ENCODE results near the gene MRPL47.

The MRPL47 gene

DNA sequence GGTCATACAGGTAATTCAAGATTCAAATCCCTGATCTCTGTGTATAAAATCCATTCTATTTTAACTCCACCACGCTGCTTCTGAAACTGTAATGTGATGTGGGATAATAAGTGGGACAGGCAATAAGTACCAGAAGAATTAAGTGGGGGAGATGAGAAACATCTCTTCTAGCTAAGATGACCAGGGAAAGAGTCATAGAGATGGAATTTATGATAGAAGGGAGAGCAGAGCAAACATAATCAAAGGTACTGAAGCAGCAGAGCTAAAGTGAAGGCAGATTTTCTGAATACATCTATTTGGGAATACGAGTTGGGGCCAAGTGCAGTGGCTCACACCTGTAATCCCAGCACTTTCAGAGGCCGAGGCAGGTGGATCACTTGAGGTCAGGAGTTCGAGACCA lies 4.9 kb downstream of the MRPL47 start:
- POLR2A ChIA-PET, result no interaction called here

DNA sequence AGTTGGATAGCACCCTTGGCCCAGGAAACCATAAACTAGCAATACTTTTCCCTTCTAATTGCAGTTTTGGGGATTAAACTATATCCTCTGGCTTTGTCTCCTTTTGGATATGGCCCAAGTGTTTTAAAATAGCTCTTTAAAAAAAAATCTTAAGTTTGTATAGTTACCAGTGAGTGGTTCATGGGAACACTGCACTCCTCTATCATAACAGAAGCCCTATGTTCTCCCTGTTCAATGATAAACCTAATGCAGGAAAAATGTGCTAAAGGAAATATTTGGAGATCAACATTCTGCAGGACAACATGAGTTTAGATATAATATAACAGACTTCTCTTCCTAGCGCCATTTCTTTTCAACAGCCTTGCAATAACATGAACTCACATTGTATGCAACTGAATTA lies 13.1 kb downstream of the MRPL47 start:
- POLR2A ChIA-PET, result no interaction called here

More for the DNA sequence above, 4.9 kb downstream of the MRPL47 start:
- H3K4me3 ChIP-seq (ENCODE audit: low read depth, low read length), result no peak overlapping the region
- TF ChIP-seq, protein P1, sequence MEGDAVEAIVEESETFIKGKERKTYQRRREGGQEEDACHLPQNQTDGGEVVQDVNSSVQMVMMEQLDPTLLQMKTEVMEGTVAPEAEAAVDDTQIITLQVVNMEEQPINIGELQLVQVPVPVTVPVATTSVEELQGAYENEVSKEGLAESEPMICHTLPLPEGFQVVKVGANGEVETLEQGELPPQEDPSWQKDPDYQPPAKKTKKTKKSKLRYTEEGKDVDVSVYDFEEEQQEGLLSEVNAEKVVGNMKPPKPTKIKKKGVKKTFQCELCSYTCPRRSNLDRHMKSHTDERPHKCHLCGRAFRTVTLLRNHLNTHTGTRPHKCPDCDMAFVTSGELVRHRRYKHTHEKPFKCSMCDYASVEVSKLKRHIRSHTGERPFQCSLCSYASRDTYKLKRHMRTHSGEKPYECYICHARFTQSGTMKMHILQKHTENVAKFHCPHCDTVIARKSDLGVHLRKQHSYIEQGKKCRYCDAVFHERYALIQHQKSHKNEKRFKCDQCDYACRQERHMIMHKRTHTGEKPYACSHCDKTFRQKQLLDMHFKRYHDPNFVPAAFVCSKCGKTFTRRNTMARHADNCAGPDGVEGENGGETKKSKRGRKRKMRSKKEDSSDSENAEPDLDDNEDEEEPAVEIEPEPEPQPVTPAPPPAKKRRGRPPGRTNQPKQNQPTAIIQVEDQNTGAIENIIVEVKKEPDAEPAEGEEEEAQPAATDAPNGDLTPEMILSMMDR (IDR thresholded peaks at IDR 0.05; ENCODE audit: insufficient read depth, low read length, missing control alignments), result no peak
- no peak for DNase-seq (ENCODE audit: low read depth, low spot score)
- CTCF ChIA-PET, result interaction anchor here (1.2 to 1.4 kb wide), 2 partner anchors 11 to 37 kb away, joined by 3 read pairs; partner anchors contain the start of gene ACTL6A

DNA sequence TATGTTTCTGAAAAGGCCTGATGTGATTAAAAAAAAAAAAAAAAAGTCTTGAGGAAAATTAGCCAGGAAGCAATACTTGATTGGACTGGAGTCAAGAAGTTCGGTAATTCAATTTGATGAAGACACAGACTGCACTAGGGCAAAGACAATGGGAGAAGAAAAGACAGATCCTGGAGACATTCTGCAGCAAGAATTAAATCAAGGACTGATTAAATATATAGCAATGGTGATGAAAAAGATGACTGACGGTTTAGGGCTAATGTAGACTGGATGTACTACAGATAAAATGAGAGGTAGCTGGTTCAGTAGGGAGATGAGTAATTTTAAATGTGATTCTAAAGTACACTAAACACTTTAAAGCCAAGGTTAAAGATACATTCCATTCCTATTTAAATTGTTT lies 13.8 kb downstream of the MRPL47 start:
- DNase-seq (ENCODE audit: low read depth, low spot score), result no peak
- ChIA-PET POLR2A (no interaction called here), CTCF (interaction anchor here (1.2 kb wide), 1 partner anchor 12 kb away, joined by 3 read pairs; no protein-coding TSS in a partner anchor)
- TF ChIP-seq, protein P1 (IDR thresholded peaks at IDR 0.05; ENCODE audit: insufficient read depth, low read length, missing control alignments), result no peak
- H3K4me3 ChIP-seq (ENCODE audit: low read depth, low read length), result no peak overlapping the region

More for the DNA sequence above, 13.1 kb downstream of the MRPL47 start:
- H3K4me3 ChIP-seq (ENCODE audit: low read depth, low read length), result no peak overlapping the region
- TF ChIP-seq, protein P1 (IDR thresholded peaks at IDR 0.05; ENCODE audit: insufficient read depth, low read length, missing control alignments), result no peak
- CTCF ChIA-PET, result interaction anchor here (1.2 to 3.4 kb wide), 2 partner anchors 8 to 12 kb away, joined by 3 to 11 read pairs; no protein-coding TSS in a partner anchor
- DNase-seq (ENCODE audit: low read depth, low spot score), result no peak

DNA sequence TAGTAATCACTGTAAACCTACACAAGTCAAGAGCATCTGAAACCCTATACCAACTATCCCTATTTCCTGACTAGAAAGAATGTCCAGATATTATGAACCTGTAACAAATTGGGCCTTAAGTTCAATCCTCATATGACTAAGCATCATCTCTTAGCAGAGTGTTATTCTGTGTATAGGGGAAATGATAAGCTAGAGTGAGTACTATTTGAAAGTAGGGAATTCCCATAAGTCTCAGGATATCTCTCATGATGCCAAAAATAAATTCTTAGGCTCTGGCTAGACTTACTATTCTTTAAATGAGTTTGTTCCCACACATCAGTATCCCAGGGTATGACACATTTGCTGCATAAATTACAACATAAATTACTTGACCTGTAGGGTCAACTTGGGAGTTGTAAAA lies 15.3 kb downstream of the MRPL47 start:
- ChIA-PET POLR2A (no interaction called here), CTCF (no interaction called here)
- TF ChIP-seq, protein P1 (IDR thresholded peaks at IDR 0.05; ENCODE audit: insufficient read depth, low read length, missing control alignments), result no peak
- DNase-seq (ENCODE audit: low read depth, low spot score), result peak; percentile 38
- no peak overlapping the region for H3K4me3 ChIP-seq (ENCODE audit: low read depth, low read length)

DNA sequence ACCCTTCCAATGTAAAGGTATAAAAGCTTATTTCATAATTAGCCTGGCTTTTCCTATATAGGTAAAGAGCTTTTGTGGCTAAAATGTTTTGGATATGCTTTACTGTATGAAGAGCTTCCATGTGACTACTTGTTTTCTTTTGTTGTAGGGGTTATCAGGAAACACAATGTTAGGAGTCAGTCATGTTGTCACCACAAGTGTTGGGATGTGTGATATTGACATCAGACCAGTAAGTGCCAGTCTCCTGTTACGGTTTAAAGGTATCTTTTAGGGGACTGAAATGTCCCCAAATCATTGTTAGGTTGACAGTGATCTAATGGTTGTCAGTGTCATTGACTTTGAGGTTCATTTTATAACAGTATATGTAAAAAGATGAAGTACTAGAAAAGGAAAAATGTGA lies 23.4 kb downstream of the MRPL47 start:
- TF ChIP-seq, protein P1 (IDR thresholded peaks at IDR 0.05; ENCODE audit: insufficient read depth, low read length, missing control alignments), result no peak
- ChIA-PET POLR2A (no interaction called here), CTCF (no interaction called here)
- H3K4me3 ChIP-seq (ENCODE audit: low read depth, low read length), result no peak overlapping the region
- no peak for DNase-seq (ENCODE audit: low read depth, low spot score)

DNA sequence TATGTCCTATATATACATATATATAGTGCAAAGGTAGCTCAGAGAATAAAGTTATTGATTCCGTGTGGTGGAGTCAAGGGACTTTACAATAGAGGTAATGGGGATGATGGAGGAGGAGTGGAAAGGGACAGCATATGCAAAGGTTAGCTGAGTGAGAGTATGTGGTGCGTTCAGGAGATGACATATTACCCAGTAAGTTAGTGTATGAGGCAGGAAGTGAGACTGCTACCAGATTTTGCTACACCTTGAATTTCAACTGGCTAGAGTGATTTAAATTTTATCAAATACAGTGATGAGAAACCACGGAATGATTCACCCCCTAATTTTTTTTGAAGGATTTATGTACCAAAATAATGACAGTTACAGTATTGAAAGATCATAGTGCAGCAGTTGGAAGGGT lies 38.9 kb downstream of the MRPL47 start:
- ChIA-PET POLR2A (no interaction called here), CTCF (interaction anchor here (0.7 kb wide), 1 partner anchor 29 kb away, joined by 3 read pairs; no protein-coding TSS in a partner anchor)
- H3K4me3 ChIP-seq (ENCODE audit: low read depth, low read length), result no peak overlapping the region
- TF ChIP-seq, protein P1 (IDR thresholded peaks at IDR 0.05; ENCODE audit: insufficient read depth, low read length, missing control alignments), result no peak
- DNase-seq (ENCODE audit: low read depth, low spot score), result no peak
